Lung (tissue), 12 donors: ENCODE data around the gene NFIA. TPM values are rescaled to one million over a fixed set of nuclear protein-coding genes. Genes with fewer than 3 reads are reported as not detected.
A peak's percentile ranks its signal among the peaks of the same experiment; 100 is the strongest.

ENCODE experiments used
- ATAC-seq: fragments of 200-7000 bp; cut with Tn5 transposase; one replicate; pipeline ENCODE4 v1.9.1; 2020; ENCODE audit warnings: moderate number of reproducible peaks; ENCODE audit not compliant: insufficient read depth, low FRiP score
- DNase-seq, 3 donors: peaks; one replicate each; pipeline ENCODE4 v3.0.0-alpha.2; 2013 to 2017
- H3K27ac ChIP-seq, 2 donors: one replicate each; pipeline ENCODE4 v1.5.1; 2013; ENCODE audit warnings: mild to moderate bottlenecking in 2 of 2, moderate library complexity in 2 of 2, control low read depth in 1 of 2, inconsistent platforms in 1 of 2, low read depth in 1 of 2, low read length in 1 of 2
- H3K27me3 ChIP-seq, 3 donors: one replicate each; pipeline ENCODE4 v1.5.1; 2013; ENCODE audit warnings: low read length in 2 of 3; ENCODE audit not compliant: control insufficient read depth in 3 of 3, insufficient read depth in 3 of 3
- H3K36me3 ChIP-seq, 4 donors: one replicate each; pipeline ENCODE4 v1.5.1; 2013; ENCODE audit warnings: low read length in 4 of 4, mild to moderate bottlenecking in 1 of 4, moderate library complexity in 1 of 4; ENCODE audit not compliant: control insufficient read depth in 4 of 4, insufficient read depth in 4 of 4
- H3K4me1 ChIP-seq, 5 donors: one replicate each; pipeline ENCODE4 v1.5.1; 2013; ENCODE audit warnings: low read length in 5 of 5, mild to moderate bottlenecking in 2 of 5, moderate library complexity in 1 of 5; ENCODE audit not compliant: control insufficient read depth in 5 of 5, insufficient read depth in 5 of 5
- H3K4me3 ChIP-seq: one replicate; pipeline ENCODE4 v1.5.1; 2013; ENCODE audit warnings: mild to moderate bottlenecking, control low read depth, moderate library complexity
- H3K9ac ChIP-seq, 2 donors: one replicate each; pipeline ENCODE4 v1.5.1; 2013; ENCODE audit warnings: low read length in 2 of 2, control low read depth in 1 of 2; ENCODE audit not compliant: insufficient read depth in 1 of 2
- H3K9me3 ChIP-seq, 4 donors: one replicate each; pipeline ENCODE4 v1.5.1; 2013; ENCODE audit warnings: low read length in 3 of 4, mild to moderate bottlenecking in 1 of 4, moderate library complexity in 1 of 4; ENCODE audit not compliant: control insufficient read depth in 4 of 4, insufficient read depth in 3 of 4
- WGBS, 2 donors: extraction: QIAGEN DNeasy Blood & Tissue Kit; methylation state at CpG; one replicate each; pipeline ENCODE4 v1.1.7; 2013; 5-methylcytosine and 5-hydroxymethylcytosine counted together
- polyA plus RNA-seq, 2 donors: library from polyadenylated mRNA; stranded (reverse); fragments of 200-250 nt; gene quantifications; one replicate each; pipeline ENCODE4 v1.2.1, GENCODE V29; 2013
- total RNA-seq, 2 donors: library from RNA; depleted of rRNA in 1 of 2; stranded (reverse); fragments of >200 nt in 1 of 2; gene quantifications; one replicate each; pipeline ENCODE4 v1.2.1, GENCODE V29; 2014 to 2021
- TF ChIP-seq, protein P1 (sequence below): IDR thresholded peaks from 2 replicates; pipeline ENCODE4 v1.5.1; 2012; ENCODE audit warnings: mild to moderate bottlenecking; ENCODE audit errors: control extremely low read depth, extremely low read depth
- donor health status: control.
- donor health status: control.
- donor health status: Bipolar disorder and iron deficiency.
- donor health status: healthy.
- donor health status: DM: yes; HTN: yes; CAD: no.

Gene NFIA
- total and polyA plus RNA-seq, 4 donors, result 3.0 to 63.4 (median 34.2) TPM

DNA sequence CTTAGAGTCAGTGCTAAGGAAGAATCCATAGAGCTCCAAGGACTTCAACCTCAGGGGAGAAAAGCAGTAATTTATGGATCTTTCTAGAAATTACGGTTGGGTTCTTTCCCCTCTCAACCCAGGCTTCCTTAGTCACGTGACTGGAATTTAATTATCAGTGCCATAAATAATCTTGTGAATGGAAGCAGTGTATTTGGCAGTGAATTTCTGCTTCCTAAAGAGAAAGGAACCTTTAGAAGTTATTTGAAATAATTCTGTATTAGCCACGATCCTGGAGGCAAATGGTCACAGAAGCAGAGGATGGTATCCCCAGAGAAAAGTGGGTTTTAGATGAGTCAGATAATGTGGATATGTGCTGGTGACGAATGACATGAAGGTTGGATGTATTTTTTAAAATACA lies 89.6 kb downstream of the NFIA start:
- Histone ChIP-seq H3K4me1 (peaks cover 4 to 51% (median 26%) of the 10 kb centered on the region in 5 donors), H3K27ac (peak overlapping the region in 1 of 2 donors; percentile 70), H3K27me3 (no peaks in the 10 kb centered on the region), H3K36me3 (peaks cover 0 to 7% (median 0%) of the 10 kb centered on the region in 4 donors), H3K9me3 (no peaks in the 10 kb centered on the region), H3K4me3 (no peak overlapping the region), H3K9ac (no peak overlapping the region)
- 77 to 85% methylated on average over 4 of the region's 4 CpGs for WGBS, 2 donors
- no peak for ATAC-seq
- no peak for DNase-seq
- TF ChIP-seq, protein P1, sequence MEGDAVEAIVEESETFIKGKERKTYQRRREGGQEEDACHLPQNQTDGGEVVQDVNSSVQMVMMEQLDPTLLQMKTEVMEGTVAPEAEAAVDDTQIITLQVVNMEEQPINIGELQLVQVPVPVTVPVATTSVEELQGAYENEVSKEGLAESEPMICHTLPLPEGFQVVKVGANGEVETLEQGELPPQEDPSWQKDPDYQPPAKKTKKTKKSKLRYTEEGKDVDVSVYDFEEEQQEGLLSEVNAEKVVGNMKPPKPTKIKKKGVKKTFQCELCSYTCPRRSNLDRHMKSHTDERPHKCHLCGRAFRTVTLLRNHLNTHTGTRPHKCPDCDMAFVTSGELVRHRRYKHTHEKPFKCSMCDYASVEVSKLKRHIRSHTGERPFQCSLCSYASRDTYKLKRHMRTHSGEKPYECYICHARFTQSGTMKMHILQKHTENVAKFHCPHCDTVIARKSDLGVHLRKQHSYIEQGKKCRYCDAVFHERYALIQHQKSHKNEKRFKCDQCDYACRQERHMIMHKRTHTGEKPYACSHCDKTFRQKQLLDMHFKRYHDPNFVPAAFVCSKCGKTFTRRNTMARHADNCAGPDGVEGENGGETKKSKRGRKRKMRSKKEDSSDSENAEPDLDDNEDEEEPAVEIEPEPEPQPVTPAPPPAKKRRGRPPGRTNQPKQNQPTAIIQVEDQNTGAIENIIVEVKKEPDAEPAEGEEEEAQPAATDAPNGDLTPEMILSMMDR, result no peak

DNA sequence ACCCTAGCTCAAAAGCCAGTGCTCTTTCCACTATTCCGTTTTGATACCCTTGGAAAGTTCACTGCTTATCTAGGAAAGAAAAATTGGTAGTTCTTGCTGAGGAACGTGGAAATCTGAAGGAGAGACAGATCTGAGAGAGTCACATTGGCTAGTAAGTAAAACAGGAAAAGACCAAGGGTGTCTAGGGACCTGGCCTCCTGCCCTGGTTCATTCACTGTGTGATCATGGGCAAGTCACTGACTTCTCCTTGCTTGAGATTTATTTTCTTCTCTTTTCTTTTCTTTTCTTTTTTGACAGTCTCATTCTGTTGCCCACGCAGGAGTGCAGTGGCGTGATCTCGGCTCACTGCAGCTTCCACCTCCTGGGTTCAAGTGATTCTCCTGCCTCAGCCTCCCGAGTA lies 90.8 kb downstream of the NFIA start:
- no peak overlapping the region for H3K4me3 ChIP-seq
- no peaks in the 10 kb centered on the region for H3K27me3 ChIP-seq
- DNase-seq (no peak), ATAC-seq (no peak)
- H3K4me1 ChIP-seq, result peaks cover 4 to 50% (median 26%) of the 10 kb centered on the region in 5 donors
- 85 to 87% methylated on average over 6 of the region's 6 CpGs for WGBS, 2 donors
- no peaks in the 10 kb centered on the region for H3K9me3 ChIP-seq
- H3K27ac ChIP-seq, result no peak overlapping the region
- peaks cover 0 to 7% (median 0%) of the 10 kb centered on the region in 4 donors for H3K36me3 ChIP-seq
- H3K9ac ChIP-seq, result no peak overlapping the region
- TF ChIP-seq, protein P1, result no peak

GRCh38 chr1:61174060-61174795 lies 91.9 kb downstream of the NFIA start:
- no peak for DNase-seq
- no peaks in the 10 kb centered on the region for H3K9me3 ChIP-seq
- no peaks in the 10 kb centered on the region for H3K27me3 ChIP-seq
- WGBS, 2 donors, result 84 to 93% methylated on average over 5 of the region's 5 CpGs
- H3K36me3 ChIP-seq, result peaks cover 0 to 7% (median 0%) of the 10 kb centered on the region in 4 donors
- H3K4me3 ChIP-seq, result no peak overlapping the region
- TF ChIP-seq, protein P1, result no peak
- peak; percentile 27 for ATAC-seq
- peaks cover 7 to 56% (median 25%) of the 10 kb centered on the region in 5 donors for H3K4me1 ChIP-seq
- no peak overlapping the region for H3K9ac ChIP-seq
- peak overlapping the region in 1 of 2 donors; percentile 26 for H3K27ac ChIP-seq
